NCI-H345 treated with DMSO at 0.1 percent for 48 hours (cell line): ENCODE data around the gene CR1.
"Not testable (repeated sequence)": the region's sequence is repeated elsewhere in the genome, so short reads cannot be mapped to it uniquely, and the experiment has no call there.

ENCODE experiments used
- DNase-seq: peaks from one replicate; lab custom pipeline; 2025; ENCODE audit not compliant: unreplicated experiment; lab: John Stamatoyannopoulos, UW

CR1 gene

GRCh38 chr1:207495801-207496792, at the start of gene CR1:
Gene CR1, plus strand, starts transcription at chr1:207496157. Its CDS starts 111 bp downstream, at chr1:207496268.
- DNase-seq, result peak; percentile 3

- DNase-seq, result no peak
These were observed 42.3 kb upstream of the CR1 start for GRCh38 chr1:207453710-207454045.

- peak; percentile 24 for DNase-seq
These were observed 41.7 kb upstream of the CR1 start, which contains the start of gene CR2 for GRCh38 chr1:207454046-207454964. Gene CR2, plus strand, starts transcription at chr1:207454328. Its CDS starts 91 bp downstream, at chr1:207454419.

- no peak for DNase-seq
These were observed 40.7 kb upstream of the CR1 start for GRCh38 chr1:207455183-207455754.

GRCh38 chr1:207458414-207458813, 37.5 kb upstream of the CR1 start:
- DNase-seq, result no peak

- no peak for DNase-seq
These were observed 36.9 kb upstream of the CR1 start for GRCh38 chr1:207459008-207459407.

- DNase-seq, result no peak
These were observed 34.3 kb upstream of the CR1 start for GRCh38 chr1:207461649-207462048.

GRCh38 chr1:207462535-207462934, 33.4 kb upstream of the CR1 start:
- DNase-seq, result no peak

- no peak for DNase-seq
These were observed 32.9 kb upstream of the CR1 start for GRCh38 chr1:207463021-207463420.

- DNase-seq, result no peak
These were observed 32.4 kb upstream of the CR1 start for GRCh38 chr1:207463571-207463970.

- no peak for DNase-seq
These were observed 25.0 kb upstream of the CR1 start for GRCh38 chr1:207470927-207471326.

GRCh38 chr1:207474210-207474609, 21.7 kb upstream of the CR1 start:
- DNase-seq, result no peak

GRCh38 chr1:207486198-207486597, 9.8 kb upstream of the CR1 start:
- no peak for DNase-seq

GRCh38 chr1:207487636-207488035, 8.3 kb upstream of the CR1 start:
- DNase-seq, result no peak

- DNase-seq, result no peak
These were observed 2.7 kb upstream of the CR1 start for GRCh38 chr1:207493212-207493611.

GRCh38 chr1:207494171-207494570, 1.8 kb upstream of the CR1 start:
- no peak for DNase-seq

GRCh38 chr1:207495281-207495680, 676 bp upstream of the CR1 start:
- not testable (repeated sequence) for DNase-seq

- no peak for DNase-seq
These were observed 2.0 kb downstream of the CR1 start for GRCh38 chr1:207497941-207498340.

- DNase-seq, result peak; percentile 71
These were observed 3.6 kb downstream of the CR1 start for GRCh38 chr1:207499573-207499972.

GRCh38 chr1:207500306-207500705, 4.3 kb downstream of the CR1 start:
- DNase-seq, result no peak

GRCh38 chr1:207501071-207501470, 5.1 kb downstream of the CR1 start:
- DNase-seq, result no peak
